ENCODE data around the gene TM4SF18. TPM values are rescaled to one million over a fixed set of nuclear protein-coding genes. Genes with fewer than 3 reads are reported as not detected.
"Not testable (repeated sequence)": the region's sequence is repeated elsewhere in the genome, so short reads cannot be mapped to it uniquely, and the experiment has no call there.

Gene TM4SF18
- total and polyA plus RNA-seq, 2 experiments from 2014 or later = 1.5 to 1.7 TPM

GRCh38 chr3:149381173-149382100, 48.0 kb upstream of the TM4SF18 start:
- Histone ChIP-seq H3K9me3 (ENCODE audit: low read depth) (no peaks in the 10 kb centered on the region), H3K4me3 (no peak overlapping the region), H3K4me2 (peak overlapping the region; percentile 3), H3K36me3 (replicated peaks; ENCODE audit: insufficient read depth, low read depth) (no peaks in the 10 kb centered on the region), H3K9me2 (replicated peaks; ENCODE audit: insufficient read depth) (no peaks in the 10 kb centered on the region), H3K79me2 (no peaks in the 10 kb centered on the region), H3K4me1 (ENCODE audit: insufficient read depth) (peaks cover 48% of the 10 kb centered on the region), H4K20me1 (ENCODE audit: insufficient read depth, poor library complexity, severe bottlenecking) (no peaks in the 10 kb centered on the region), H3K27me3 (no peaks in the 10 kb centered on the region), H2AFZ (no peak overlapping the region), H3K27ac (peak overlapping the region; percentile 83)
- 72% methylated on average over 6 of the region's 6 CpGs for WGBS (ENCODE audit: low lambda C conversion rate, missing lambda C conversion rate)
- no peak for TF ChIP-seq CTCF (IDR thresholded peaks at IDR 0.05; ENCODE audit: poor library complexity)
- no peak for TF ChIP-seq EZH2 (IDR thresholded peaks at IDR 0.05; ENCODE audit: borderline replicate concordance)
- TF ChIP-seq EZH2phosphoT487 (IDR thresholded peaks at IDR 0.05; ENCODE audit: low read depth, severe bottlenecking, unreplicated experiment) = no peak
- no peak for DNase-seq (ENCODE audit: low spot score)

- peaks cover 36% of the 10 kb centered on the region for H3K4me1 ChIP-seq (ENCODE audit: insufficient read depth)
- not testable (repeated sequence) for H2AFZ ChIP-seq; H3K27me3 ChIP-seq; H3K9me3 ChIP-seq (ENCODE audit: low read depth); H3K79me2 ChIP-seq; H3K4me2 ChIP-seq; DNase-seq (ENCODE audit: low spot score); H3K27ac ChIP-seq; H3K36me3 ChIP-seq (replicated peaks; ENCODE audit: insufficient read depth, low read depth); H4K20me1 ChIP-seq (ENCODE audit: insufficient read depth, poor library complexity, severe bottlenecking); H3K9me2 ChIP-seq (replicated peaks; ENCODE audit: insufficient read depth); H3K4me3 ChIP-seq
- no CpG with 5 or more reads among the region's 32 CpGs for WGBS (ENCODE audit: low lambda C conversion rate, missing lambda C conversion rate)
Observed at GRCh38 chr3:149380220-149380619, 46.8 kb upstream of the TM4SF18 start.

- DNase-seq (ENCODE audit: low spot score) = no peak
- H2AFZ ChIP-seq = no peak overlapping the region
- H4K20me1 ChIP-seq (ENCODE audit: insufficient read depth, poor library complexity, severe bottlenecking) = no peaks in the 10 kb centered on the region
- TF ChIP-seq EZH2 (IDR thresholded peaks at IDR 0.05; ENCODE audit: borderline replicate concordance) (no peak), EZH2phosphoT487 (IDR thresholded peaks at IDR 0.05; ENCODE audit: low read depth, severe bottlenecking, unreplicated experiment) (no peak), CTCF (IDR thresholded peaks at IDR 0.05; ENCODE audit: poor library complexity) (no peak)
- no peak overlapping the region for H3K4me3 ChIP-seq
- peak overlapping the region; percentile 50 for H3K4me2 ChIP-seq
- no peaks in the 10 kb centered on the region for H3K36me3 ChIP-seq (replicated peaks; ENCODE audit: insufficient read depth, low read depth)
- peak overlapping the region; percentile 90 for H3K27ac ChIP-seq
- no peaks in the 10 kb centered on the region for H3K9me3 ChIP-seq (ENCODE audit: low read depth)
- H3K4me1 ChIP-seq (ENCODE audit: insufficient read depth) = peaks cover 33% of the 10 kb centered on the region
- no peaks in the 10 kb centered on the region for H3K27me3 ChIP-seq
- H3K9me2 ChIP-seq (replicated peaks; ENCODE audit: insufficient read depth) = no peaks in the 10 kb centered on the region
- no peaks in the 10 kb centered on the region for H3K79me2 ChIP-seq
- 98% methylated on average over 9 of the region's 9 CpGs for WGBS (ENCODE audit: low lambda C conversion rate, missing lambda C conversion rate)
Observed at GRCh38 chr3:149378478-149379309, 45.3 kb upstream of the TM4SF18 start.

Data from hepatocyte (in vitro differentiated cells).